ENCODE results near the gene CCDC152. TPM values are rescaled to one million over a fixed set of nuclear protein-coding genes. Genes with fewer than 3 reads are reported as not detected.
"Not testable (repeated sequence)": the region's sequence is repeated elsewhere in the genome, so short reads cannot be mapped to it uniquely, and the experiment has no call there.

Gene CCDC152
- total RNA-seq, 4 donors from 2014 or later = 0.40 to 0.66 (median 0.47) TPM

DNA sequence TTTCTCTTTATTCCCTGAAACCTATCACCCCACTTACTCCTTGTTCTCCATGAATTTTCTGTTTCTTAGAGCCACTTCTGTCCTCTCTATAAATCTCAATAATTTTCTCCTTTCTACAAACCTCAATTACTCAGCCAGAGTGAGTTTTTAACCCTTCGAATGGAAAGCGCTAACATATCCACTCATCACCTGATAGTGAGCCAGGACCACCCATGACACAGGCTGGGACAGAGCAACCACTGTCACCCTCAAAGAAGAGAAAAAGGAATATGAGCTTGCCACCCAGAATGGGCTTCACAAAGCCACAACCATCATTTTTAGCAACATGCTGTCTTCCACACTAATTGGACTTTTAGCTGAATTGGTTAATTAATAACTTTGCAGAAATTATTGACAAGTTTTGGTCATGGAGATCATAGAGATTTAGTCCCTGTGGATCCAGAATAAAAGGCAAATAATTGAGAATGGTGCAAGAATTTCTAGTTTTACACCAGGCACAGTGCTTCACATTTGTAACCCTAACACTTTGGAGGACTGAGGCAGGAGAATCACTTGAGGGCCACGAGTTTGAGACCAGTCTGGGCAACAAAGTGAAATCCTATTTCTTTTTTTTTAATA, 87.2 kb downstream of the CCDC152 start:
- no peak for DNase-seq (ENCODE audit: extremely low spot score)
- WGBS = 83% methylated on average over 3 of the region's 3 CpGs
- H3K9me3 ChIP-seq = no peaks in the 10 kb centered on the region
- no peaks in the 10 kb centered on the region for H3K36me3 ChIP-seq
- no peak overlapping the region for H3K27ac ChIP-seq (replicated peaks in 1 of 4)
- H3K4me1 ChIP-seq = peaks cover 0 to 22% (median 5%) of the 10 kb centered on the region in 4 donors
- no peak overlapping the region for H3K4me3 ChIP-seq
- H3K27me3 ChIP-seq = no peaks in the 10 kb centered on the region
- no peak for TF ChIP-seq POLR2AphosphoS5 (IDR thresholded peaks at IDR 0.05)
- intact Hi-C loops (cut with DNase I) = no loop called here

DNA sequence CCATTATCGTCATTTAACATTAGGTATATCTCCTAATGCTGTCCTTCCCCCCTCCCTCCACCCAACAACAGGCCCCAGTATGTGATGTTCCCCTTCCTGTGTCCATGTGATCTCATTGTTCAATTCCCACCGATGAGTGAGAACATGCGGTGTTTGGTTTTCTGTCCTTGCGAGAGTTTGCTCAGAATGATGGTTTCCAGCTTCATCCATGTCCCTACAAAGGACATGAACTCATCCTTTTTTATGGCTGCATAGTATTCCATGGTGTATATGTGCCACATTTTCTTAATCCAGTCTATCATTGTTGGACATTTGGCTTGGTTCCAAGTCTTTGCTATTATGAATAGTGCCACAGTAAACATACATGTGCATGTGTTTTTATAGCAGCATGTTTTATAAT, 87.8 kb downstream of the CCDC152 start:
- H3K27ac ChIP-seq (replicated peaks in 1 of 4); H3K36me3 ChIP-seq; DNase-seq (ENCODE audit: extremely low spot score); H3K9me3 ChIP-seq; intact Hi-C loops (cut with DNase I); H3K27me3 ChIP-seq; H3K4me3 ChIP-seq: not testable (repeated sequence)
- 97% methylated on average over 4 of the region's 4 CpGs for WGBS
- peaks cover 0 to 22% (median 5%) of the 10 kb centered on the region in 4 donors for H3K4me1 ChIP-seq

- intact Hi-C loops (cut with DNase I) = no loop called here
- Histone ChIP-seq H3K4me3 (no peak overlapping the region), H3K27ac (replicated peaks in 1 of 4) (no peak overlapping the region), H3K36me3 (no peaks in the 10 kb centered on the region), H3K4me1 (no peaks in the 10 kb centered on the region), H3K9me3 (no peaks in the 10 kb centered on the region), H3K27me3 (no peaks in the 10 kb centered on the region)
- DNase-seq (ENCODE audit: extremely low spot score) = no peak
- 95% methylated on average over 2 of the region's 2 CpGs for WGBS
- TF ChIP-seq, protein P1, sequence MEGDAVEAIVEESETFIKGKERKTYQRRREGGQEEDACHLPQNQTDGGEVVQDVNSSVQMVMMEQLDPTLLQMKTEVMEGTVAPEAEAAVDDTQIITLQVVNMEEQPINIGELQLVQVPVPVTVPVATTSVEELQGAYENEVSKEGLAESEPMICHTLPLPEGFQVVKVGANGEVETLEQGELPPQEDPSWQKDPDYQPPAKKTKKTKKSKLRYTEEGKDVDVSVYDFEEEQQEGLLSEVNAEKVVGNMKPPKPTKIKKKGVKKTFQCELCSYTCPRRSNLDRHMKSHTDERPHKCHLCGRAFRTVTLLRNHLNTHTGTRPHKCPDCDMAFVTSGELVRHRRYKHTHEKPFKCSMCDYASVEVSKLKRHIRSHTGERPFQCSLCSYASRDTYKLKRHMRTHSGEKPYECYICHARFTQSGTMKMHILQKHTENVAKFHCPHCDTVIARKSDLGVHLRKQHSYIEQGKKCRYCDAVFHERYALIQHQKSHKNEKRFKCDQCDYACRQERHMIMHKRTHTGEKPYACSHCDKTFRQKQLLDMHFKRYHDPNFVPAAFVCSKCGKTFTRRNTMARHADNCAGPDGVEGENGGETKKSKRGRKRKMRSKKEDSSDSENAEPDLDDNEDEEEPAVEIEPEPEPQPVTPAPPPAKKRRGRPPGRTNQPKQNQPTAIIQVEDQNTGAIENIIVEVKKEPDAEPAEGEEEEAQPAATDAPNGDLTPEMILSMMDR (IDR thresholded peaks at IDR 0.05) = no peak
- TF ChIP-seq POLR2A (IDR thresholded peaks at IDR 0.05; ENCODE audit: low read depth) = no peak
Observed at GRCh38 chr5:42848545-42848944, 91.9 kb downstream of the CCDC152 start.

GRCh38 chr5:42851481-42851880, 94.9 kb downstream of the CCDC152 start:
- Histone ChIP-seq H3K36me3 (no peaks in the 10 kb centered on the region), H3K4me1 (no peaks in the 10 kb centered on the region), H3K4me3 (no peak overlapping the region), H3K9me3 (no peaks in the 10 kb centered on the region), H3K27me3 (no peaks in the 10 kb centered on the region), H3K27ac (replicated peaks in 1 of 4) (no peak overlapping the region)
- WGBS = 84% methylated on average over 6 of the region's 6 CpGs
- TF ChIP-seq, protein P1 (IDR thresholded peaks at IDR 0.05) = no peak
- no peak for TF ChIP-seq POLR2AphosphoS5 (IDR thresholded peaks at IDR 0.05)
- TF ChIP-seq EP300 (IDR thresholded peaks at IDR 0.05) = no peak
- TF ChIP-seq POLR2A (IDR thresholded peaks at IDR 0.05; ENCODE audit: low read depth) = no peak
- DNase-seq (ENCODE audit: extremely low spot score) = no peak
- intact Hi-C loops (cut with DNase I) = no loop called here

Other genes with a start within 250 kb of the CCDC152 start
- 100 to 1,000 TPM; 119 to 284 (median 180) TPM for gene SELENOP, start 55.1 kb downstream of the CCDC152 start, total RNA-seq

Data from esophagus muscularis mucosa (tissue), 4 donors.